NCI-H82 treated with DMSO at 0.1 percent for 48 hours (cell line): ENCODE results near the gene CEMIP2.
"Not testable (repeated sequence)": the region's sequence is repeated elsewhere in the genome, so short reads cannot be mapped to it uniquely, and the experiment has no call there.

Experiments used
- DNase-seq: peaks from one replicate; lab custom pipeline; 2025; ENCODE audit not compliant: unreplicated experiment; lab: John Stamatoyannopoulos, UW

Gene CEMIP2

GRCh38 chr9:71719562-71719961, 48.8 kb downstream of the CEMIP2 start:
- no peak for DNase-seq

GRCh38 chr9:71719088-71719487, 49.2 kb downstream of the CEMIP2 start:
- DNase-seq = no peak

- DNase-seq = no peak
Observed at GRCh38 chr9:71716138-71716909, 52.0 kb downstream of the CEMIP2 start.

GRCh38 chr9:71710856-71711255, 57.5 kb downstream of the CEMIP2 start:
- DNase-seq = no peak

- no peak for DNase-seq
Observed at GRCh38 chr9:71710201-71710600, 58.1 kb downstream of the CEMIP2 start.

- DNase-seq = no peak
Observed at GRCh38 chr9:71709384-71709783, 58.9 kb downstream of the CEMIP2 start.

- no peak for DNase-seq
Observed at GRCh38 chr9:71706176-71706575, 62.1 kb downstream of the CEMIP2 start.

GRCh38 chr9:71704796-71705195, 63.5 kb downstream of the CEMIP2 start:
- no peak for DNase-seq

GRCh38 chr9:71703172-71703872, 65.0 kb downstream of the CEMIP2 start:
- no peak for DNase-seq

GRCh38 chr9:71697882-71698281, 70.4 kb downstream of the CEMIP2 start:
- DNase-seq = no peak

- no peak for DNase-seq
Observed at GRCh38 chr9:71694332-71694731, 74.0 kb downstream of the CEMIP2 start.

- DNase-seq = no peak
Observed at GRCh38 chr9:71693607-71694006, 74.7 kb downstream of the CEMIP2 start.

- DNase-seq = no peak
Observed at GRCh38 chr9:71692337-71692736, 76.0 kb downstream of the CEMIP2 start.

GRCh38 chr9:71691576-71691975, 76.7 kb downstream of the CEMIP2 start:
- DNase-seq = not testable (repeated sequence)

- DNase-seq = no peak
Observed at GRCh38 chr9:71690689-71691435, 77.5 kb downstream of the CEMIP2 start.

GRCh38 chr9:71690063-71690688, 78.1 kb downstream of the CEMIP2 start:
- DNase-seq = no peak

GRCh38 chr9:71687676-71688075, 80.6 kb downstream of the CEMIP2 start:
- DNase-seq = no peak

- DNase-seq = no peak
Observed at GRCh38 chr9:71685988-71686387, 82.3 kb downstream of the CEMIP2 start.

- DNase-seq = no peak
Observed at GRCh38 chr9:71685394-71685793, 82.9 kb downstream of the CEMIP2 start.

GRCh38 chr9:71684566-71684965, 83.7 kb downstream of the CEMIP2 start:
- no peak for DNase-seq

GRCh38 chr9:71683598-71684235, 84.6 kb downstream of the CEMIP2 start:
- peak; percentile 36 for DNase-seq
